DMS79 treated with DMSO at 0.1 percent for 48 hours (cell line): Measurements from ENCODE around the gene GSTM5.
"Not testable (repeated sequence)": the region's sequence is repeated elsewhere in the genome, so short reads cannot be mapped to it uniquely, and the experiment has no call there.

Experiments
- DNase-seq: peaks from one replicate; lab custom pipeline; 2025; lab: John Stamatoyannopoulos, UW

Gene GSTM5

GRCh38 chr1:109711593-109712320 is at the start of gene GSTM5:
GSTM5 (plus strand) TSS chr1:109712251; CDS start chr1:109712313, 62 bp downstream.
- DNase-seq: not testable (repeated sequence)

GRCh38 chr1:109664671-109665070 is 47.4 kb upstream of the GSTM5 start:
- DNase-seq: no peak

GRCh38 chr1:109667452-109668122 is 44.5 kb upstream of the GSTM5 start, which contains the start of gene GSTM2:
GSTM2 (plus strand) TSS chr1:109668057; CDS start chr1:109668116, 59 bp downstream.
- no peak for DNase-seq

GRCh38 chr1:109668123-109668775 is 43.8 kb upstream of the GSTM5 start:
- no peak for DNase-seq

- DNase-seq: no peak
Measured at GRCh38 chr1:109669246-109669948, 42.7 kb upstream of the GSTM5 start.

- DNase-seq: not testable (repeated sequence)
Measured at GRCh38 chr1:109669949-109670302, 42.1 kb upstream of the GSTM5 start.

- DNase-seq: no peak
Measured at GRCh38 chr1:109671067-109671466, 41.0 kb upstream of the GSTM5 start.

GRCh38 chr1:109673861-109674260 is 38.2 kb upstream of the GSTM5 start:
- not testable (repeated sequence) for DNase-seq

- DNase-seq: not testable (repeated sequence)
Measured at GRCh38 chr1:109676683-109677381, 35.2 kb upstream of the GSTM5 start.

- no peak for DNase-seq
Measured at GRCh38 chr1:109677459-109677858, 34.6 kb upstream of the GSTM5 start.

GRCh38 chr1:109678637-109679036 is 33.4 kb upstream of the GSTM5 start:
- DNase-seq: not testable (repeated sequence)

- DNase-seq: not testable (repeated sequence)
Measured at GRCh38 chr1:109684777-109685176, 27.3 kb upstream of the GSTM5 start.

GRCh38 chr1:109685399-109685798 is 26.7 kb upstream of the GSTM5 start:
- not testable (repeated sequence) for DNase-seq

GRCh38 chr1:109685890-109686289 is 26.2 kb upstream of the GSTM5 start:
- not testable (repeated sequence) for DNase-seq

- DNase-seq: not testable (repeated sequence)
Measured at GRCh38 chr1:109687109-109687508, 24.9 kb upstream of the GSTM5 start.

- DNase-seq: peak; percentile 76
Measured at GRCh38 chr1:109687641-109688499, 24.2 kb upstream of the GSTM5 start, which contains the start of gene GSTM1. GSTM1 (plus strand) TSS chr1:109687817; CDS start chr1:109687874, 57 bp downstream.

- no peak for DNase-seq
Measured at GRCh38 chr1:109689844-109690405, 22.1 kb upstream of the GSTM5 start.

GRCh38 chr1:109691759-109692158 is 20.3 kb upstream of the GSTM5 start:
- no peak for DNase-seq

- DNase-seq: not testable (repeated sequence)
Measured at GRCh38 chr1:109694400-109694799, 17.7 kb upstream of the GSTM5 start.

- DNase-seq: not testable (repeated sequence)
Measured at GRCh38 chr1:109695138-109695537, 16.9 kb upstream of the GSTM5 start.
